Measurements from ENCODE around the gene KIF17.

Gene KIF17

DNA sequence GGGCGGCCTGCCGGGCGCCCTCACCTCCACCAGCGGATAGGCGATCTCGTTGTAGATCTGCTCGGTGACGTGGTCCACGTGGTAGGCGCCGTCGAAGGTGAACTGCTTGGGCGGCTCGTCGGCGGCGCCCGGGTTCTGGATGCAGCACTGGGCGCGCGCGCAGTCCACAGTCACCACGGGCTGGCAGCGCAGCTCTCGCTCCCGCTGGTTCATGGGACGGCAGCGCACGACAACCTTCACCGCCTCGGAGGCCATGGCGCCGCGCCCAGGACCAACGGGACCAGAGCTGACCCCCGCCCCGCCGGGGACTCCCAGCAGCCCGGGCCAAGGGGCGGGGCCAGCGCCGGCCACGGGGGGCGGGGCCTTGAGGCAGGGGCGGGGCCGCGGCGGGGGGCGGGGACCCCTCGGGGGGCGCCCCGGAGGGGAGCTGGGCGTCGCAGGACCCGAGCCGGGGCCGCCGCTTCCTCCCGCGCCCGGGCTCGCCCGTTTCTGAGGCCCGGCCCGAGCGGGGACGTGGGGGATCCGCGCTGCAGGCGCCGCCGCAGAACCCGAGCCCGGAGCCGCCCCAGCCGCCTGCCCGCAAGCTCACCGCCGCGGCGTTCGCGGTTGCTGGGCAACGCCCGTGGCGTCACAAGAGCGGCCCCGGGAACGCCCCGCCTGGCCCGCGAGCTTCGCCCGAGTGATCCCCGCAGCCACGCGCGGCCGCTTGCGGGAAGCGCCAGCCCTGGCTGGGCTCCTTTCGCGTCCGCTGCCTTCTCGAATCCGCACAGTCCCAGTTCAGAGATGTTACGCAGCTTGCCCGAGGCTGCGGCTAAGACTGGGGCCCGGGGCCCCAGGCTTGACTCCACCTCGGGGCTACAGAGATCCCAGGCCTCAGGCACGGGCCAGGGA, at the start of gene KIF17:
Gene KIF17 (minus strand): TSS at position 556 of the 891 bp plus-strand sequence. CDS start 301 bp downstream, at position 255.
- in situ Hi-C loops (cut with HindIII; ENCODE audit: low sequenced_read_pairs): no loop called here

DNA sequence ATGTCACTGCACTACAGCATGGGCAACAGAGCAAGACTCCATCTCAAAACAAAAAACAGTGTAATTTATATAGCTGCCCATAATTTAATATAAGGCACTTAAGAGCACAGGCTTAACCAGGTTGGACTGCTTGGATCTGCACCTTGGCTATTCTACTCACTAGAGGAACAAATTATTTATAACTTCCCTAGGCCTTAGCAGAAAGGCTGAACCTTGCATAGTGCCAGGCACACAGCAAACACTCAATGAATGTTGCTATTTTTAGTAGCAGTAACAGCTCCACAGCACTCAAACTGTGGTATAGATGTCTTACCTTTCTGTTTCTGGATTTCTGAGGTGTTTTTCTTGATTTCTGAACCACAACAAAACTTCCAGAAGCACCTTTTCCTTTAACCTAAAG, 49.5 kb upstream of the KIF17 start:
- in situ Hi-C loops (cut with HindIII; ENCODE audit: low sequenced_read_pairs): no loop called here

DNA sequence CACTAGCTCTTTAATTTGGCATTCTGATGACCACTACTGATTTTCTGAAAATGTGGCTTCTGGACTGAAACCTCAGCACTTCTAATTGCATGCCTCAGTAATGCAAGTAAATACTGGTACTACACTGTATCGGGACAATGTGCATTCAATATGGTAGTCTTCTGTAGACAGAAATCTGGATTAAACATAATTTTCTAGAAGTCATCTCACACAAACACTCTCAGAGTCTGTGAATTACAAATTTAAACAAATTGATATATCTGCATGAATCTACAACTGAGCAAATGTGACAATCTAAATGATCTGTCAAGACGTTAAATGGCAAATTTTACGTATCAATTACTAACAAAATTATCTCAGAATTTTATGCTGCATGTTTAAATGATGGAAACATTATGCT, 45.6 kb upstream of the KIF17 start:
- in situ Hi-C loops (cut with HindIII; ENCODE audit: low sequenced_read_pairs): no loop called here

DNA sequence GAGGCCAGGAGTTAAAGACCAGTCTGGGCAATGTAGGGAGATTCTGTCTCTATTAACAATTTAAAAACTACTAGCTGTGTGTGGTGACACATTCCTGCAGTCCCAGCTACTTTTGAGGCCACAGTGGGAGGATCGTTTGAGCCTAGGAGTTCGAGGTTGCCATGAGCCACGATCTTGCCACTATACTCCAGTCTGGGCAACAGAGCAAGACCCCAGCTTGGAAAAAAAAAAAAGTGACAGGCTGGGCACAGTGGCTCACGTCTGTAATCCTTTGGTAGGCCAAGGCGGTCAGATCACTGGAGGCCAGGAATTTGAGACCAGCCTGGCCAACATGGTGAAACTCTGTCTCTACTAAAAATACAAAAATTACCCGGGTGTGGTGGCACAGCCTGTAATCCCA, 42.5 kb upstream of the KIF17 start:
- in situ Hi-C loops (cut with HindIII; ENCODE audit: low sequenced_read_pairs): no loop called here

DNA sequence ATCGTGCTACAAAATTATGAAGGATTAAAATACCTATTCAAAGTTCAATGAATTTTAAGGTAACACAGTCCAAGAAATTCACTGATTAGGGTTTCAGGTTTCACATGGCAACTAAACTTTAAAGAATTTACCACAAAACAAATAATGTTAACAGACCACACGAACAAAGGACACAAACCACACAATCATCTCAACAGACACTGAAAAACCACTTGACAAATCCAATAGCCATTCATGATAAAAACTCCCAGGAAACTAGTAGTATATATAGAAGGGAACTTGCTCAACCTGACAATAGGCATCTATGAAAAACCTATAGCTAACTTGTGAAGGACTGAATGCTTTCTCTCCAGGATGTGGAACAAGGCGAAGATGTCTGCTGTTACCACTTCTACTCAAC, 35.8 kb upstream of the KIF17 start:
- in situ Hi-C loops (cut with HindIII; ENCODE audit: low sequenced_read_pairs): no loop called here

DNA sequence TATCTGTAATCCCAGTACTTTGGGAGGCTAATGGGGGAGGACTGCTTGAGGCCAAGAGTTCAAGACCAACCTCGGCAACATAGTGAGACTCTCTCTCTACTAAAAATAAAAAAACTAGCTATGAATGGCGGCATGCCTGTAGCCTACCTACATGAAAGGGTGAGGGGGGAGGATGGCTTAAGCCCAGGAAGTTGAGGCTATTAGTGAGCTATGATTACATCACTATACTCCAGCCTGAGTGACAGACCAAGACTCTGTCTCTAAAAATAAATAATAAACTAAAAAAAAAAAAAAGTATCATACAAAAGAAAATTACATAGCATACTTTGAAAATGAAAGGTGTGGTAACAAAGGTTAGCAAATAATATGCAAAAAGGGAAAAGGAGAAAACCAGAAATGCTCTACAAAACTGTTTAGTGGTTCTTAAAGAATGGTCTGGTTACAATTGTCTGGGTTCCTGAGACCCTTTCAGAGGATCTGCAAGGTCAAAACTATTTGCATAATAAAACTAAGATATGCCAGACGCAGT, 33.7 kb upstream of the KIF17 start:
- in situ Hi-C loops (cut with HindIII; ENCODE audit: low sequenced_read_pairs): no loop called here

DNA sequence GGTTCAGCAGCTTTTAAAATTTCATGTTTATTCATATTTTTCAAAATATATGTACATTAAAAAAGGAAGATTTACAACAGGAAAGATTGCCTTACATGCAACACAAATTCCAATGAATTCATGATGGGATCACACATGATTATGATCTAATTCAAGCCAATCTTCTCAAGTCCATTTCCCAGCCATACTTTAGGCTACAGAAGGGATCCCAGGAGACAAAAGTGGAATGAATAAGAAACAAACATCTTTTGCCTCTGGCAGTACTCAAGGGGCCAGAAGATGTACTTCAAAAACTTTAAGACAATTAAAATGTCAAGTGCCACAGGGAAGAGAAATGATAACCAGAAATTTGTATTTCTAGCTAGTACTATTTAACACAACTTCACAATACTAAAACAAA, 24.9 kb upstream of the KIF17 start:
- in situ Hi-C loops (cut with HindIII; ENCODE audit: low sequenced_read_pairs): no loop called here

DNA sequence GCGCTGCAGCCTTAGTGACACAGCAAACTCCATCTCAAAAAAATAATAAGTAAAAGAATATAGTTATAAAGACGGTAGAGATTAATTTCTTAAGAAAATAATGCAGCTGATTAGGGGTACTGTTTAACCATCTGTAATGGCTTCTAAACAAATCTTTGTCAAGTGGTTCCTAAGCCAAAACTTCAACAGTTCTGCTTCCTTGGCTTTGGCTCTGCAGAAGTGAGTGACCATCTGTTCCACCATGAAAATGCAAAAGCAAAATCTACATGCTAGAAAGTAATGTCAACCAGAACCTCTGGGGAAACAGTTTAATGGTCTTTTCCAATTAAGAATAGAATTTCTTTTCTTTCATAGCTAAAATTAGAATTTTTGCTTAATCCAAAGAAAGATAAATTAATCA, 23.0 kb upstream of the KIF17 start:
- in situ Hi-C loops (cut with HindIII; ENCODE audit: low sequenced_read_pairs): no loop called here

DNA sequence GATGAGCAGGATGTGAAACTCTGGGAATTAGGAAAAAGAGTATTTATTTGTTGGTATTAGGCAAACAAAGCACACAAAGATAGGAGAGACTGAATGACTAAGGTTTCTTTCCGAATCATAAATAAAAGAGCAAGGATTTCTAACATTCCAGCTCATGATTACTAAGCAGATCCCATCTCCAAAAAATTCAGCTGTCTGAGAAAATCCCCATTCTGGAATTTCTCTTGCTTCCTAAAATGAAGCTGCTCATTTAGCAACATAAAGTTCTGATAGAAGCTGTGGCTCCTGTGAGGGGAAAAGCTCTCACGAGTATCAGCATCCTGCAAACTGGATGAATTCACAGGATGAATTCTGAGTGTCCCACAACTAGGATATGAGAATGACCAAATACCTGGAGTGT, 21.4 kb upstream of the KIF17 start:
- in situ Hi-C loops (cut with HindIII; ENCODE audit: low sequenced_read_pairs): no loop called here

DNA sequence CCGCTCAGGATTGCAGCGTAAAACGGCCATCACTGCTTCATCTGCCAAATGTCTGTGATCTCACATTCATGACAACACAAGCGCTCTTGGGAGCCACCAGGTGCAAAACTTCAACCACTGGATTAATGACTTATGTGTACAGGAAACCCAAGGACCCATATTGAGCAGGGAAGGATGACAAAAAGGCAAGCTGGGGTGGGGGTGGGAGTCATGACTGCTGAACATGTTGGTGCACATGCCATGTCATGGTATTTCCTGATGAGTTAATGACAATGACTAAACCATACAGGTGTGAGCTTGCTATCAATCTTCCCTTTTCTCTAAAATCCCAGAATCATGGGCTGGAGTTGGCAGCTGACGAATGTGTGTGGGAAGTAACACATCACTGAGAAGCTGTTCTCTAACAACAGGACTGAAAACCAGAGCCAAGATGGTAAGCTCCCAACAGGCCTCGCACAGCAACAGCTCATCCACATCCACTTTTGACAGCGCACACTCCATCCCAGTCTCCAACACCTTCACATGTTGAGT, 17.8 kb upstream of the KIF17 start:
- in situ Hi-C loops (cut with HindIII; ENCODE audit: low sequenced_read_pairs): no loop called here

DNA sequence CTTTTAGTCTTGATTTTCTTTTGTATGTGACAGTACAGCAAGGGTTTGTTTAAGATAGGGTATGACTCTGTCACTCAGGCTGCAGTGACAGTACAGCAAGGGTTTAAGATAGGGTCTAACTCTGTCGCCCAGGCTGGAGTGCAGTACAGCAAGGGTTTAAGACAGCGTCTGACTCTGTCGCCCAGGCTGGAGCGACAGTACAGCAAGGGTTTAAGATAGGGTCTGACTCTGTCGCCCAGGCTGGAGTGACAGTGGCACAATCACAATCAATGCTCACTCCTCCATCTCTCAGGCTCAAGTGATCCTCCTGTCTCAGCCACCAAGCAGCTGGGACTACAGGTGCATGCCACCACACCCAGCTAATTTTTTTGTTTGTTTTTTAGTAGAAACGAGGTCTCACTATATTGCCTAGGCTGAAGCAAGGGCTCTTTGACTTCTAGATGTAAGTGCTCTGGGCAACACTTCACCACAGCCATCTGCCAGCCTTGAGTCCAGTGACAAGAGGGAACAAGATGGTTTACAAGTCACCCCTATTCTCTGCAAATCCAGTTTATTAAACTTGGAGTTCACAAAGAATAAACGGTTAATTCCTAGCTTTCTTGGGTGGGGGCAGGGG, 15.7 kb upstream of the KIF17 start:
- in situ Hi-C loops (cut with HindIII; ENCODE audit: low sequenced_read_pairs): no loop called here

DNA sequence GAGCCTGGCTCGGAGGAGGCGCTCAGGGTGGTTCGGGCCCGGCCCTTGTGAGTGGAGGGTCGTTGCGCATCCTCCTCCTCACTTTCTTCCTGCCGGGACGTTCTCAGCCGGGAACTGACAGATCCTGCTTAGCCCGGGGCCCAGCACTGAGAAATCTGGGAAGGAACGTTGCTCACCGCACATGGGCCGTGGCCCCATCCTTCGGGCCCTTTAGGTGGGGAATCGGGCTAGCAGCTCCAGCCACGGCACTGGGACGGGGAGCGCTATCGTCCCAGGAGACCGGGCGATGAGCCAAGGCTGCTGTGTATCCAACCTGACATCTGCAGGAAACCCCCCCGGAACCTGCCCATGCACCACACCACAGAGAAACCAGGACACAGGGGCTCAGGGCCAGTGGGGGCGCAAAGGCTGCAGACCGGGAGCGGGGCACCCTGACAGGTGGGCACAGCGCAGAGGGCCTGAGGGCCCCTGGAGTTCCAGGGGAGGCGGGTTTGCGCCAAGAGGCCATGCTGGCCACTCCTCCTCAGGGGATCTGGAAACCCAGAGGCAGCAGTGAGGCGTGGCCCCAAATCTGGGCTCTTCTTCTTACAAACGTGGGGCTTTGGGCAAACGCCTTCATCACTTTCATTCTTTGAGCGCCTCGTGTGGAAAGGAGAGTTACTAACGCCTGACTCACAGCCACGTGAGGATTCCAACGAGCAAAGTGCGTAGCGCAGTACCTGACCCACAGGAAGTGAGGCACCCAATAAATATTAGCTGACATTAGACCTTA, 15.0 kb upstream of the KIF17 start, which contains the start of gene SH2D5:
Gene SH2D5 (minus strand): TSS at position 116 of the 772 bp plus-strand sequence. CDS start 4,659 bp downstream, outside the sequence.
- in situ Hi-C loops (cut with HindIII; ENCODE audit: low sequenced_read_pairs): no loop called here

DNA sequence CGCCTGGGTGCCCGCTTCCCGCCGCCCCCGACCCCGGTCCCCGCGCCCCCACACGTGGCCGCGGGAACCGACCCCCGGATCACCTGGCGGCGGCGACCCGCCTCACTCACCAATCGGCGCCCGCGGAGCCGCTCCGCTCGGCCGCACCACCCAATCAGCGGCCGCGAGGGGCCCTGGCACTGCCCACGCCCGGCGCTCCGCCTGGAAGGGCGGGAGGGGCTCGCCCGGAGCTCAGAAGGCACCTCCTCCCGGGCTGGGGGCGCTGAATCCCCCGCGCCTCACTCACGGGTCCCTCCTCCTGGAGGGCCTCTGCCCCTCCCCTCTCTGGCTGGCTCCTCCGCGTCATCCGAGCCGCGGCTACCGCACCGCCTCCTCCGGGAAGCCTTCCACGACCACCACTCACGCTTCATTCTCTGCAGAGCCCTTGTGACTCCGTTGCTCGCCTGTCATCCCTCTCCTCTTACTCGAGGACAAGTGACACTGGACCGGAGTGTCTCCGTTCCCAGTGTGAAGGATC, 14.3 kb upstream of the KIF17 start:
- in situ Hi-C loops (cut with HindIII; ENCODE audit: low sequenced_read_pairs): no loop called here

DNA sequence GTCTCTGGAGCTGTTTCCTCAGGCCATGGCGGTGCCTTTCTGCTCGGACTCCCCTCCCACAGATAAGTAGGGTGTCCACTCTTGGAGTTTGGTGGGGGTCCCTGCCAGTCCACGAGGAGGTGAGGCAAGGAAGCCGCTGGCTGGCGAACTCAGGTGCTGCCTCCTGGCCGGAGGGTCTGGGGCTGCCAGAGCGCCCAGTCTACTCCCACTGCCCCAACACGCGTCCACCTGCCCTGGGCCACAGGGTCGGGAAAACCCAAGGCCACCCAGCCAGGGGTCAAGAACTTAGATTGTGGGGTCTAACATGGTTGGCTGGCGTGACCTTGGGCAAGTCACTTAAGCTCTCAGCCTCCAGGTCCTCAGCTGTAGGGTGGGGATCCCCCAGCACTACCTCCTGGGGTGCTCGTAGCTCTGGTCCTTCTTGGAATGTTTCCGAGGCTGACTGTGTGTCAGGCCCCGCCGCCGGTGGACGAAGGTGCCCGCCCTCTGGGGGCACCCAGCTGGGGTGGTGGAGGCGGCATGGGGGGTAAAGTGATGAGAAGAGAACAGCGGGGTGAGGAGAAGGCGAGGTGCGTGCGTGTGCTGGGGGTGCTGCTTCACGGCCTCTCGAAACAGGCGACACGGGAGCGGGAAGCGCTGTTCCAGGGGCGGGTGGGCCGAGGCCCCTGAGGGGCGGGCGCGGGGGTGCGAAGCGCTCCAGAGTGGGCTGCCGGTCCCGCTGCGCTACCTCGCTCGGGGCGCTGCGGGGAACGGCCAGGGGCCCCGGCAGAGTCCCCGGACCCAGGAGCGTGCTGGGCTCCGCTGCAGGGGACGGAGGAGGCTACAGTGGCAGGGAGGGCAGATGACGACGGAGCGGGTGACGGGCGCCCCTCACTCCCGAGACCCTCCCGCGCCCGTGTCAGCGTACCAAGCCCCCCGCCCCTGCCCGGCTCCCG, 13.5 kb upstream of the KIF17 start:
- in situ Hi-C loops (cut with HindIII; ENCODE audit: low sequenced_read_pairs): no loop called here

DNA sequence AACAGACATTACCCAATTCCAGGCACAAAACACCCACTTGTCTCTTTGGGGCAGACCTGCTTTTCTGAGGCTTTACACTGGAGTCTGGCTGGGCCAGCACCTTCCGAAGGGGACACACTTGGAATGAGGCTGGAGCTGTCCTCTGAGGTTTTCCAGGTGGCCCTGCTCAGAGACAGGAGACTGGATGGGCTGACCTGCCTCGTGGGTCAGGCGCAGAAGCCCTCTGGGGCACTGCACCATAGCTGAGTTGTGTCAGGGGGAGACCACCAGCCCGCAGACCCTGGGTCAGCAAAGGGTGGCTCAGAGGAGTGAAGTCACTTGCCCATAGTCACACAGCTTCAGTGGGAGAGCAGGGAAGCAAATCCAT, 12.9 kb upstream of the KIF17 start:
- in situ Hi-C loops (cut with HindIII; ENCODE audit: low sequenced_read_pairs): no loop called here

DNA sequence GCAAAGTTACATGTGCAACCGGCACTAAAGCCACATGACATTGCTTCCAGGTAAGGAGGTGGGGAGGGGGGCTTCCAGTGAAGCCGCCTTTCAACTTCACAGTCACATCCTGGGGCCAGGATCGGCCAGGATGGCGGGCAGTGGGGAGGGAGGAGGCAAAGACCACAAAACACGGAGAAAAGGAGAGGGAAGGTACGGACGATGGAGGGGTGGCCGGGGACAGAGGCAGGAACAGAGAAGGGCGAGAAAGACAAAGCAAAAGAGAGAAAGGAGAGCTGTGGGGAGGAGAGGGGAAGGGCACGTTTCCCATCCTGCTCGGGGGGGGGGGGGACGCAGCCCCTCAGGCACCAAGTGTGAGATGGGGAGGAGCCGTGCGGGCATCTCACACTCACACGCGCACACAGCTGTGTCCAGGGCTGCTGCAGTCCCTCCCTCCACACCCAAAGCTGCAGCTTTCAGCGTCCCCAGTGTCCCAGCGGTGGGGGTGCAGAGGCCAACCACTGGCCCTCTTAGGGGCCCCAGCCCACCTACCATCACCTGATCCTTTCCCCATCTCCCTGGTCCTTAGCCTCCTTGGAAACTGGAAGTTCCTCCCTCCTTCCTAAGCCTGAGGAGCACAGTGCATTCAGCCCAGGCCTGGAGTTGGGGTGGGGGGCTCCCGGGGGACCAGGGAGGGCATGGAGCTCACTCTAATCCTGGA, 12.3 kb upstream of the KIF17 start:
- in situ Hi-C loops (cut with HindIII; ENCODE audit: low sequenced_read_pairs): no loop called here

DNA sequence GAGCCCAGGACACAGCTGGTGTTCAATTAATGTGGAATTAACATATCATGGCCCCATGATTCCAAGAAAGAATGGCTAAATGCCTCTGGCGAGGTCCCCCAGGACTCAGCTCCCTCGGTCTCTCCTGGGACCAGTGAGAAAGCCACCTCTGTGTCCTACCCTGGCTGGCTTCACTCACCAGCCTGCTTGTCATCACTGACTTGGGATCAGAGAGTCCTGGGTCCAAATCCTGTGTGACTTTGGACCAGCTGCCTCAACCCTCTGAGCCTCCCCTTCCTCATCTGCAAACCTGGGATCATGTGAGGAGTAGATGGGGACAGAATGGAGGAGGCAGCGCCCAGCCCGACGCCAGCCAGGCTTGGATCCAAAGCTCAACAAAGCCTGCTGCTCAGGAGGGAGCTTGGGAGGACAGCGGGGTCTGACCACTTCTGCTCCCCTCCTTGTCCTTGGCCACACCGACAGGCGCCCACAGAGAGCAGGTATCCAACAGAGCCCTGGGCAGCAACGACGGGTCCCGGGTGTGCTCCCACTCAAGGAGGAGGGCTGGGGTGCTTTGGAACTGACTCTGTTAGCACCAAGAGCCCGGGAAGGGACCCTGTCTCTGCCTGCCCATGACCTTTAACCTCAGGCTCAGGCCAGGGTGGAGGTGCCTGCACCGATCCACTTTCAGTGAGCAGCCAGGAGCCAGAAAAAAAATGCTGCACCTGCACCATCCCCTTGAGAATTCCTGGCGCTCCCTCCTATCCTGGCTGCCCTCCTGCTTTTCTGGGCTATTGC, 11.5 kb upstream of the KIF17 start:
- in situ Hi-C loops (cut with HindIII; ENCODE audit: low sequenced_read_pairs): no loop called here

DNA sequence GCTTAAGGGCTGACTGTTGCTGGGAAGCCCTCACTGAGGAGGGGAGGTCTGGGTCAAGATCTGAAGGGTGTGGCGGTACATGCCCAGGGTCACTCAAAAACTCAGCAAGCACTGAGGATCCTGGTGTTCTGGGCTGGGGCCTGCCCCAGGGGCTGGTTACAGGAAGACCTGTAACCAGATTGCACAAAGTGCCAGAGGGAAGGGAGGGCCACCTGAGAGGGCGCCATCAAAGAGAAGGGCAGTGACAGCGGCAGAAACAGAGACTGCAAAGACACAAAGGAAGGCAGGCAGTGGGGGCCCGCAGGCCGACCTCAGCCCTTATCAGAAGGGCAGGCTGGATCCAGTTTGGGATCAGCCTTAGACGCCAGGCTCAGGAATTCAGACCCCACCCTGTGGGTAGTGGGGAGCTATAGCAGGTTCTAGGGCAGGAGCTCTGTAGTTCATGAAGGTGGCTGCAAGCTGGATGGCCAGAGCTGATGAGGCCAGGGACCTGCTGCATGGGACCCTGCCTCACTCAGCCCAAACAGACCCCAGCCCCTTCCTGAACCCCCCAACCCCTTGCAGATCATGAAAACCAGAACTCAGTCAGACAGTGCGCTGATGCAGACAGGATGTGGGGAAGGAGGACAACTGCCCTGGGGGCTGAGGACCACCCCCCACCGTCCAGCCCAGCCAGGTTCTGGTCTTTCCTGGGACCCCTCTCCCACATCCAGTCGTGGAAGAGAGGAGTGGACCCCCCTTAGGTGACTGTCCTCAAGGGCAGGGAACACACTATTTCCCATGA, 10.8 kb upstream of the KIF17 start:
- in situ Hi-C loops (cut with HindIII; ENCODE audit: low sequenced_read_pairs): no loop called here

Measured in DLD1 (cell line).